Hypothalamus (tissue), 51 donors: ENCODE results near the gene TTC28.

Experiments
- DNase-seq, 51 donors: peaks; one replicate each; lab custom pipeline; 2025; lab: John Stamatoyannopoulos, UW

Gene TTC28

DNA sequence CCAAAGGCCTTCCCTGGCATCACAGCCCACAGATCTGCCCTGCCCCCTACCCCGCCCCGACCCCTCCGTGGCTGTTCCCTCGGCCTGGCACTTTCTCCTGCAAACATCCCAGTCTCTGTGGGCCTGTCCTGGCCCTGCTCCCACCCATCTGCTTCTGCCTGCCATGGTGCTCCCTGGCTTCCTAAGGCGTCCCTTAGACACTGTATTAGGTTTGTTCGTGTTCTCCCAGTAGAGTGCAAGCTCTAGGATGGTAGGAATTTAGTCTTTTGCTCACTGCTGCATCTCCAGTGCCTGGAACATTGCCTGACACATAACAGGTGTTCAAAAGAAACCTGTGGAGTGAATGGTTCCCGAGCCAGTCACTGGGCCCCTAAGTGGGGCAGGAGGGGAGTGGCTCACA lies 690.9 kb downstream of the TTC28 start:
- DNase-seq = no peak

DNA sequence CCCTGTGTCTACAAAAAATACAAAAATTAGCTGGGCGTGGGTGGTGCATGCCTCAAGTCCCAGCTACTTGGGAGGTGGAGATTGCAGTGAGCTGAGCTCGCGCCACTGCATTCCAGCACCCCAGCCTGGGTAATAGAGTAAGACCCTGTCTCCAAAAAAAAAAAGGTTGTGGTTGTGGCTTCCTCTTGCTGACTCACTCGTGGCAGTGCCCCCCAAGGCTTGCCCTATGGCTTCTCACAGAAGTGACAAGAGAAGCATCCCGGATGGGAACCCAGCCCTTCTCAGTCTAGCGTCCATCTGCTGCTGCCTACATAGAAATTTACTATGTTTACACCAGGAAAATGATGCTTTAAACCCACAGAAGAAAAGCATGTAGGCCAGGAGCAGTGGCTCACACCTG lies 692.1 kb downstream of the TTC28 start:
- no peak for DNase-seq

DNA sequence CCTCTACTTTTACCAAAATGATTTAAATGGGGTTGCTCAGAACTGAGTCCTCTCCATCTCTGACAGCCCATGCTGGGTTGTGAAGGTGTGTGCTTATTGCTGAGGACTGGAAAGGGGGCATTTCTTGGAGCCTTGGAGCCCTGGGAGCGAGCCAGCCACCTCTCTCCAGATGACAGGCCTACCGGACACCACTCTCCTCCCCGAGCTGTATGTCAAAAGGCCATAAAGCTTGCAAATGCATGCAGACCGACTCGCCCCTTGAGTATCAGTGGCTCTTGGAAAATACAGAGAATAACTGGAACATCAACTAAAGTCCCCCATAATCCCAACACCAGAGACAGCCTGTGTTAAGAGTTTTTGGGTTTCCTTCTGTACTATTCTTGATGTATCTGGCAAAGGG lies 692.7 kb downstream of the TTC28 start:
- no peak for DNase-seq

DNA sequence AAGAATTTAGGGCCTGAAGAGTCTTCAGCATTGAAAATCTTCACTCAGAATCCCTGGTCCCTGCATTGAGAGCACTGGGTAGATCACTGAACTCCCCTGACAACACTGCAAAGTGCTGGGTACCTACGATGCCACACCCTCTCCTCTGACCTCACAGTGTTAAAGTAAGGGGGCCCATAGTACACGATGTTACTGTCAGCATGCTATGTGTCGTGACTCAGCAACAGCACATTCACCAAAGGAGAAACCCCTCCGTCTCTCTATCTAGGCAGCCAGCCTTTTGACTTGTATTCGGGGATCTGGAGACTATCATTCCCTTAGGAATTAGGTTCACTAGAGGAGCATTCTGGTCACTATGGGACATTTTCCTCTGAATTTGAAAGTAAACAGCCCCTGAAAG lies 693.2 kb downstream of the TTC28 start:
- no peak for DNase-seq

DNA sequence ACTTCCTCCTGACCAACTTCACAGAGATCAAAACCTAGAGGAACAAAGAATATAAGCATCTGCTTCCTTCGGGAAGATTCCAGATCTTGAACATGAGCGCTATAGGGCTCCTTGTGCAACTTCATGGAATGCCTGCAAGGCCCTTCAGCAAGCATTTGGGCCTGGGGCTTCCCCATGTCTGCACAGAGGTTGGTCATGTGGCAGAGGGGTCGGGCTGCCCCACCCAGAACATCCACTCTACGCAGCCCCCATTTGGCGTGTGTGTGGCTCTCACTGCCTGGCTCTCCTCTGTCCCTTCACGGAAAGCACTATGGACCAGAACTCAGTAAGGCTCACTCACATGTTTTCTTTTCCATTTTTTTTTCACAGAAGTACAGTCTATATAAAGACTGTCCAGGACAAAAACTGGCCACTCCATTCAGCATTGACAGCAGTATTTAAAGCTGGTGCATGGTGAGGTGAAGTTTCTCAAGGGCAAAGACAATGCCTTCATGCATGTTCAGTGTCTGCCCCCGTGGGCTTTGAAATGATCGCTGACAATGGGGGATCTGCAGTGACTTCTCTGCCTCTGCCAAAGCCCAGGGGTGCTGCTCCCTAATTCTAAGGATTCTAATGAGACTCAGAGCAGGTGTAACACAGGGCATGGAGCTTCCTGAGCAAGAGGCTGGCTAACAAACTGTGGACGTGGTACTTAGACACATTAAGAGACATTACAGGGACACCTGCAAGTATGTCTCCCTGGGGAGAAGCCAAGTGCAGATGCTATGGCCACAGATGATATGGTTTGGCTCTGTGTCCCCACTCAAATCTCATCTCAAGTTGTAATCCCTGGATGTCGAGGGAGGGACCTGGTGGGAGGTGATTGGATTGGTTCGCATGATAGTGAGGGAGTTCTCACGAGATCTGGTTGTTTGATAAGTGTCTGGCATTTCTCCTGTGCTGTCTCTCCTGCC lies 694.0 kb downstream of the TTC28 start:
- no peak for DNase-seq

DNA sequence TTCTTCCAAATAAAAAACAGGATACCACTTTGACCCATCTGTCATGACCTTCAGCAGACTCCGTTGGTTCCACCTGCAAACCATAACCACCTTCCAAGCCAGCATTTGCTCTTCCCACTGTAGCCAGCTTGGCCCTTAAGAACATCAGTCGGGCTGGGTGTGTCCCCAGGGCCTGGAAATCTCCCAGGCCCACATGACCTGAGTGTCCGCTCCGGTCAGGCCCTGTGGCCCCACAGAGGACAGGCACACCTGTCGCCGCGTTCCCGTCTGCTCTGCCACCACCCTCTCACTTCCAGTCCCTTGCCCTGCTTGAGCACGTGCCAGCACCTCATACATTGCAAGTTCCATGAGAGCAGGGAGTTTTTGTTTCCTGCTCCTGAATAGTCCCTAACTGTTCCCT lies 694.9 kb downstream of the TTC28 start:
- DNase-seq = no peak

DNA sequence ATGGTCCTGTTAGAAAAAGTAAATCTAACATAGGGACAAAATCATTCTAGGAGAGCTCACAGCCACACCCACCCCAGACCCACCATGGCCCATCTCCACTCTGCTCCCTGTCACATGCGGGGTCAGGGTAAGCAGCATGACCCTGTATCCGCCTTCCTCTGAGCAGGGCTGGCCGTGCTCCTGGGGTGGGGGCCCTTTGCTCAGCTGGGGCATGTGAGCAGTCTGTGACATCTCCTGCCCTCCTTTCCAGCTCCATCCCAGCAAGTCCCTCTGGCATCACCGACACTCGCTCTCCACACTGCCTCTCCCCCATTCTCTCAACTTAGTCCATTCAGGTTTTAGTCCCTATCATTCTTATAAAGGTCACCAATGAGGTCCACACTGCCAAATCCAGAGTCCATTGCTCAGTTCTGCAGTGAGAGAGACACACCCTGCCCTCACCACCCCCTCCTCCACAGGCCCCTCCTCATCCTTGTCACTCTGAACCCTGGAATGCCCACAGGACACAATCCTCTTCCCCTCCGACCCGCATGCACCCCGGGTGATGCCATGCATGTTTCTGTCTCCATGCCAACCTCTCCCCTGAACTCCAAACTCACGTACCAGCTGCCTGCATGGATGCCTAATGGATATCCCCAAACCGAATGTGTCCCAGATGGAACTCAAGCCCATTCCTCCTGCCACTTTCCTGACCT lies 695.5 kb downstream of the TTC28 start:
- DNase-seq = no peak

DNA sequence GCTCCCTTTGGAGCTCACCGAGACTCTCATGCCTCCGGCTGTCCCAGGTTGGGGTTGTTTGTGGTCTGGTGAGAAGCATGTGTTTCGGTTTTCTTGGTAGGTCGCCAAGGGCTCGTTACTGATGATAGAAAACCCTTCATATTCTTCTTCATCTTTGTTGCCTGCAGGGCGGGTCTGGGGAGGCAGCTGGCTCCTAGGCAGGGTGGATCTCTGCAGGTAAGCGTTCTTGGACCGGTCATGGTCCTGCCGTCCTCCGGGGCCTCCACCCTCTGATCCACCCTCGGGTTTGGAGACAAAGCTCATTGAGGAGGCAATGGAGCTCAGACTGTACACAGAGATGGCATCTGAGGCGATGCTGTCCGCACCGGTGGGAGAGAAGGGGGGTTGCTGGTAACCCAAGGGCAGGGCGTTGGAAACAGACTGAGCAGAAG lies 696.3 kb downstream of the TTC28 start:
- DNase-seq = no peak

DNA sequence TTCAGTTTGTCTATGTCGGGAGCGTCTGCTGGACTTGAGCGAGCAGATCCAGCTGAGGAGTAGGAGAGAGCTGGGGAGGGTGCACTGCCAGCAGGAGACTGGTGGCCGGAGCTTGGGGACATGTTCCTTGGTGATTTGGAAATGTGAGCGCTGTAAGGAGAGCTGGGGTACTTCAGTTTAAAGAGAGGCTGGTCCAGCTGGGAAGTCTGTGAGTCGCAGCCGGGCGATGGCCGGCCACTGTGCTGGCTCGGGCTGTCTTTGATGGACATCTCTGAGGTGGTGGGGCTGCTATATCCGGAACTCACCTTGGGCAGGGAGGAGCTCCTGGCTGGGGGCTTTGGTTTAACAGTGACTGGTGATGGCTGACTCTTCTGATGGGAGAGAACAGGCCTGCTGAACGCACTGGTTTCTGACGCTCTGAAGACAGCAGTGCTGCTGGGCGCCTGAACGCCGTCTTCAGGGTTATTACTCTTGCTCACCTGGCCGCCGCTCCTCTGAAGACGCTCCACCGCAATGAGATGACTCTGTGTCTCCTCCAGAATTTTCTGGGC lies 696.9 kb downstream of the TTC28 start:
- DNase-seq = no peak

DNA sequence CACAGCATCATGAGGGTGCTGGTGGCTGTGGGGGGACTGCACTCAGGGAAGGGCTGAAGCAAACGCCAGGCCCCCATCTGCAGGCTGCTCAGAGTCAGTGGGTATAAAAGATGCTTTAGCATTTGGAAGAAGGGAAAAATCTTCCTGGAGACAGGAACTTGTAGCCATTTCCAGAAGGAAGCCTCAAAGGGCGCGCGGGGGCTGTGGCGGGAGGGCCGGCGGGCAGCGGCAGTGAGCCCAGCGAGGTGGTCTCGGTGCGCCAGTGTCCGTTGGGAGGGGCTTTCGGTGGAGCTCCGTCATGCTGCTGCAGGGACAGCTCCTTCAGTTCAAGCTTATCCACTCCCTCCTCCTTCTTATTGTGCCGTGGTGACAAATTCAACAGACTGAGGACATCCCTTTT lies 697.5 kb downstream of the TTC28 start:
- no peak for DNase-seq

DNA sequence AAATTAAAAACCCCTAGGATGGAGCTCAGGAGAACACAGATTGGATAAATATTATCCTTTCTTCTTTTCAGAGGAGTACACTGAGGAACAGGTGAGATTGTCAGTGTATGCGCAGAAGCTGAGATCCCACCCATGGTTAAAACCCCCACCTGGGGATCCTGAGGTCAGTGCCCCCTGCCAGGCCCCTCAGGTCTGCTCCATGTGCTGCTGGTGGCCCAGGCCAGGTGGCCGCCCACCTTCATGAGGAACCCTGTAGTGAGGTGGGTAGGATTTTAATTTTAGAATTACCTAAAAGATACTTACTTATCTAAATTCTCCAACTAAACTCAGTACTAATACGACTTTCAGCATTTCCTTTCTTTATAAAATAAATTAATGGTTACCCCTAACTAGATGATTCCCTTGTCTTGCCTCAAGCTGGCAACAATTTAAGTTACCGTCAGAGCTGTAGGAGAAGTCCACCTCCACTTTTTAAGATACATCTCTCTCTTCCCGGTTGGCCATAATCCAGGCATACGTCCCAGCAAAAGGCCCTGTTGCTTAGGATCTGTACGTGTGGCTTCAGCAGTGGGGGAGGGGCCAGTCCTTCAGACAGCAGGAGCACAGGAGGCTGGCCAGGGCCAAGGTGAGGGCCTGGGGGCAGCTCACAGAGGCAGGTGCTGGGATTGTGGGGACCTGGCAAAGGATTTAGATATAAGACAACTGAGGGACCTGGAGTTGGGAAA lies 699.1 kb downstream of the TTC28 start:
- DNase-seq = no peak

DNA sequence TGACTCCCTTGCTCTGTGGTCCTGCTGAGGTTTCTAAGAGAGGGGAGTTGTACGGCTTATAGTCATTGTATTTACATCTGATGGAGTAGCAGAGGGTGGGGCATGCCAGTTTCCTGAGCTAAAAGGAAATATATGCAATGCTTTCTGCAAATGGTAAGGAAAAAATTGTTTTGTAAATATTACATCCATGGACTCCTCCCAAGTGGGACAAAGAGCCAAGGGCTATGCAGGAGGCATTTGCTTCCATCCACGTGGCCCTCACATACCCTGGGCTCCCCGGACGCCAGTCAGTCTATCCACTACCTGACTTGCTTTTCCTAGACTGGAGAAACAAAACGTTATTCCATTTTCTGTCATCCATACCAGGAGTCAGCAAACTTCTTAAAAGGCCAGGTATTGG lies 700.8 kb downstream of the TTC28 start:
- no peak for DNase-seq

DNA sequence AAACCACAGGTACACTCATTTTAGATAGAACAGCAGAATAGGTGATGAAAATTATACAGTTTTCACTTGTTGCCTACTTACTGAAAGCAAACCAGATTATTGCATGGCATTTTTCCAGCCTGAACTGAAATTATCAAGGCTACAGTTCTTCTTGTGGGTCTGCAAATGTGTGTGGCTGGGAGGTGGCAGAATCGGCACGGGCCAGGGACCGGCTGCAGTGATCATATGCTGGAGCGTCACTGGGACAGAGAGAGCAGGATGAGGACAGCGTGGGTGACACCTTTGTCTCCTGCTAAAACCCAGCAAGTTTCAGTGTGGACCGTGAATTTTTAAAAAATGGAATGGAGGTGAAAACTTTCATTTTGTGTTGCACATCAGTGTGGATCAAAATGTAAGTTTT lies 701.3 kb downstream of the TTC28 start:
- no peak for DNase-seq

DNA sequence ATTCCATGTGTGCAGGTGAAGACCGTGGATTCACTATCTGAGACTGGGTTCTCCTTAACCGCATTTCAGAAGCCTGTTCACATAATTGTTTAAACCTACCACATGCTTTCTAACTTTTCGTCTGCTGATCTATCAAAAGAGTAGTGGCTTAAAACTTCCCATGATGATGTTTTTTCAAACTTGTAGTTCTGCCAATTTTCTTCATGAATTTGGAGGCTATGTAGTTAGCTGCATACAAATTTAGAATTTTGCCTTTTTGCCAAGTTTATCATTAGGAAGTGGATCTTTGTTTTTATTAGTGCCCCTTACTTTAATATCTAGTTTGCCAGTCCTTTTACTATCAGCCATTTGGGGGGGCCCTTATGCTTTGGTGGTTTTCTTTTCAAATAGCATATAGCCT lies 703.1 kb downstream of the TTC28 start:
- no peak for DNase-seq

DNA sequence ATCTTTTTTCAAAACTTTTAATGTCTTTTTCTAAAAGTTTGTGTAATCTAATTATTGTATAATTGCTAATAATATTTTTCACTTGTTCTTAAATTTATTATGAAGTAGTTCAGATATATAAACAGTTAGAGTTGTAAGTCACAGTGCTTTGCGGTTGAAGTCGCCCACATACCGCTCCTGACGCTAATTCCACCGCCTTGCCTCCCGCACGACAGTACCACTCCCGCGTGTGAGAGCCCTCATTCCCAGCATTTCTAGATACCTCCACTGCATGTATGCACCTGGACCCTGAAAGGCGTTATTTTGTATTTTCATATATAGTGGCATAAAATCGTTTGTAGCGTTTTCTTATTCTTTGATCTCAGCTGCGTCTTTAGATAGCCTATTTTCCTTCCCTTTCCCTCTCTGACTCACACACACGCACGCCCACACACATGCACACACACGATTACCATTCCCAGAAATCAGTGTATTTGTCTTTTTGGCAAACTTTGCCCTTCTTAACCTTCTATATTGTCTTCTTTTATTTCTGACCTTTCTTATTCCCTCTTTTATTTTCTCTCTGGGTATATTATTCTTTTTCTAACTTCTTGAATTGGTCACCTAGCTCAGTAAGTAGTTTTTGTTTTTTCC lies 704.1 kb downstream of the TTC28 start:
- DNase-seq = peak in 1 of 51 donors; percentile 31

DNA sequence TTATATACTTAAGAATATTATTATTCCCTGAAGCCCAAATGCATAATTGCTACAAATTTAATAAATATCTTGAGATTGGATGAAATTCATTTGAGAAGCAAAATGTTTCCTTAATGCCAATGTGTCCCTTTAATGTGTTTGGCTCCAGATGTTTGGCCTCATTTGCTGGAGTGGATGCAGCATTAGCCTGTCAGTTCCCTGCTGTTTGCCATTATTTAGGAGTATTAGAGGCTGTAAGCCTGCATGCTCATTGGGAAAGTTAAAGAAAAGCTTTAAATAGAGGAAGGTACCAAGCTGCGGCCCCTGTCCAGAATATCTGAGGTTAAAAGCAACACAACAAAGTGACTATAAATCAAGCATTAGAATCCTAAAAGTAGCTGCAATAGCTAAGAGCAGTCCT lies 705.8 kb downstream of the TTC28 start:
- DNase-seq = no peak

DNA sequence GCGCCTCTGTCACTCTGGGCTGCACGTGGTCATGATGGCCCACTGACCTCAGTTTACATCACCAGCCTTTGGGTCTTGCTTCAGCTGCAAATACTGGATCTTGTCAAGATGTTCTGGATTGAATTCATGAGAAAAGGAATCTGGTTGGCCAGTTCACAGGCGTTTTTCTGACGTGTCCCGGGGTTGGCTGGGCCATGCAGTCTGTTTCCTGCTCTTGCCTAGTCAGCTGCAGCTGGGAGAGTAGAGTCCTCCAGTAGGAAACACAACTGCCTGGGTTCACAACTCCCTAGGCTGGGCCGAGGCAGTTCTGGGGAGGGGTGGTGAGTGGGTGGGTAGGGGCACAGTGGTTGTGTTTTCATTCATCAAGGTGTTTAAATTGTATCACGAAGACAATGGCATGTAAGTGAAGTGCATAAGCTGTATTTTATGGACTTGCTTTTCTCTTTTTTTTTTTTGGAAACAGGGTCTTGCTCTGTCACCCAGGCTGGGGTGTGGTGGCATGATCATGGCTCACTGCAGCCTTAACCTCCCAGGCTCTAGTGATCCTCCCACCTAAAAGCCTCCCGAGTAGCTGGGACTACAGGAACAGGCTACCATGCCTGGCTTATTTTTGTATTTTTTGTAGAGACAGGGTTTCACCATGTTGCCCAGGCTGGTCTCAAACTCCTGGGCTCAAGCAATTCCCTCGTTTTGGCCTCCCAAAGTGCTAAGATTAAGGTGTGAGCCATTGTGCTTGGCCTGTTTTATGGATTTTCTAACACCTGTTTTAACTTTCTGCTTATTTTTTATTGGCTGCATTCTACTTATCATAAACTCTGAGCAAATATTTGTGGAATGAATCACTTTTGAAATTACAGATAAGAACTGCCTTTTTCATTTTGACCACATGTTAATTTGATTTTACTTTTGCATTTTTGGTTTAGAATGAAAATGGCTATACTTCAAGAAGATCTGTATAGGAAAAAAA lies 706.6 kb downstream of the TTC28 start:
- DNase-seq = no peak

DNA sequence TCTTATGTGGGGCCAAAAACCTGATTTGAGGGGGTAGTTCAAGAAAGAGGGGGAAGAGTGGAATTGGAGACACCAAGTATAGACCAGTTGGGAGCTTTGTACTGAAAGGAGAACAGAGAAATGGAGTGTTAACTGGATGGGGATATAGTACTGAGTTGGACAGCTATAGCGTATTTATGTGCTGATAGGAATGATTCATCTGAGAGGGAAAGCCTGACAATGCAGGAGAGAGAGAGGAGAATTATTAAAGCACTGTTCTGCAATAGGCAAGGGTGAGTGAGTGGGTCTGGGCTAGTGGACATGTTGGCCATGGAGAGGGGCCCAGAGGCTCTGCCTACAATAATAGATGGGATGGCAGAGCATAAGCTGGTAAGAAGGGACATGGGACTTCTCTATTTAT lies 707.7 kb downstream of the TTC28 start:
- DNase-seq = no peak

DNA sequence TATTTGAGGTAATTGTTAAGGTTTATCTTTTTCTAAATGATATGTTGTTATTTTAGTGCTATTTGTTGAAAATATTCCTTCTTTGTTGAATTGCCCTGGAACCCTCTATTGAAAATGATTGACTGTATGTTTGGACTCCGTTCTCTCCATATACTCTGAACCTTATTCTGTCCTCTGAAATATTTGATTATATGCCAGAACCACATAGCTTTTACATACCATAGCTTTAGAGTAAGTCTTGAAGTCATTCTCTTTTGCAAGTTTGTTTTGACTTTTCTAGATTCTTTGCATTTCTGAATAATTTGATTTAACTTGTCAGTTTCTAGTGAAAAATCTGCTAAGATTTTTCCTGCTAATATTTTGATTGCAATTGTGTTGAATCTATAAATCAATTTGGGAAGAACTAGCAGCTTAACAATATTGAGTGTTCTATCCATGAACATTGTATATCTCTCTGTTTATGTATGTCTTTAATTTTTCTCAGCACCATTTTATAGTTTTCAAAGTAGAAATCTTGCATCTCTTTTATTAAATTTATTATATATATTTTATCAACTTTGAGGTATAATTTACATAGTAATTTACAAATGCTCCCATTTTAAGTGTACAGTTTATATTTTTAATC lies 708.9 kb downstream of the TTC28 start:
- DNase-seq = no peak
